Esophagus squamous epithelium (tissue), 4 donors: ENCODE measurements around the gene SEC11C.

Source experiments
- CTCF ChIP-seq, 6 experiments: fragments of 450-650 bp in 4 of 6; fragments of 200-600 bp in 2 of 6; sonication (generic) in 2 of 6; IDR thresholded peaks; one replicate each; pipeline ENCODE4 v1.5.1; 2016 to 2019; ENCODE audit warnings: antibody characterized with exemption in 6 of 6, mild to moderate bottlenecking in 4 of 6, moderate library complexity in 4 of 6
- POLR2A ChIP-seq, 4 donors: fragments of 450-650 bp; IDR thresholded peaks; one replicate each; pipeline ENCODE4 v1.6.1; 2017; ENCODE audit warnings: antibody characterized with exemption in 4 of 4, mild to moderate bottlenecking in 4 of 4, moderate library complexity in 3 of 4

GRCh38 chr18:59109375-59109774 lies 30.3 kb upstream of the SEC11C start:
- no peak for TF ChIP-seq CTCF (IDR thresholded peaks at IDR 0.05)
- no peak for TF ChIP-seq POLR2A (IDR thresholded peaks at IDR 0.05)
